GM12892 (cell line): ENCODE measurements around the gene GIN1.

Experiments used
- POLR2A ChIP-seq: IDR thresholded peaks from 2 replicates; pipeline ENCODE4 v1.6.1; 2011; ENCODE audit warnings: low read depth, low read length, control low read depth
- POLR2AphosphoS5 ChIP-seq: IDR thresholded peaks from 2 replicates; pipeline ENCODE4 v1.6.1; 2011; ENCODE audit warnings: low read depth, low read length, control low read depth

DNA sequence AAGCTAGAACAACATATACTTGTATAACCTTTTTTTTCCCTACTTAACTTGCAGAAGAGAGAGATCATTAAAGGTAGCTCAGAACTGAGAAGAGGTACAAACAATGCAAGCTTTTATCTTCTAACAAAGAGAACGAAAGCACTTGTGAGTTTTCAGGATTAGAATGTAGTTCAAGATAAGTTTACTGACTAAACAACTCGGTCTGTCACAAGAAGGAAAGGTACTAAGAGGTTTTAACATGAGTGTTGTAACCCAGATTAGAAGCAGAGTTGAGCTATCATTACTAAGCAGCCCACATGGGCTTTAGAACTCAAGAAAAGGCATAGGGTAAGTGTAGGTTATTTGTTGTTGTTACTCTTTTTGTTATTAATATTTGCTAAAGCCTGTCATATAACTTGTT is 25.2 kb downstream of the GIN1 start:
- TF ChIP-seq POLR2A (no peak), POLR2AphosphoS5 (no peak)
